NCI-H774 (cell line): ENCODE results near the gene MAP2K2.

Source experiments
- DNase-seq: peaks from one replicate; lab custom pipeline; 2025; lab: John Stamatoyannopoulos, UW

Gene MAP2K2

GRCh38 chr19:4077800-4078684 is 45.9 kb downstream of the MAP2K2 start:
- no peak for DNase-seq

GRCh38 chr19:4077007-4077374 is 46.9 kb downstream of the MAP2K2 start:
- no peak for DNase-seq

GRCh38 chr19:4075373-4075772 is 48.5 kb downstream of the MAP2K2 start:
- no peak for DNase-seq

- DNase-seq, result no peak
Measured at GRCh38 chr19:4071610-4072009, 52.3 kb downstream of the MAP2K2 start.

GRCh38 chr19:4069331-4069959 is 54.5 kb downstream of the MAP2K2 start:
- no peak for DNase-seq

GRCh38 chr19:4068047-4068966 is 55.6 kb downstream of the MAP2K2 start:
- no peak for DNase-seq

GRCh38 chr19:4067396-4068046 is 56.4 kb downstream of the MAP2K2 start:
- DNase-seq, result no peak

GRCh38 chr19:4066682-4067395 is 57.1 kb downstream of the MAP2K2 start, which contains the start of gene ZBTB7A:
TSS of gene ZBTB7A (minus strand) at chr19:4066899. CDS start at chr19:4055232, 11,667 bp downstream.
- peak; percentile 36 for DNase-seq

- no peak for DNase-seq
Measured at GRCh38 chr19:4066176-4066606, 57.7 kb downstream of the MAP2K2 start.

- peak; percentile 94 for DNase-seq
Measured at GRCh38 chr19:4065430-4066175, 58.3 kb downstream of the MAP2K2 start.

- DNase-seq, result no peak
Measured at GRCh38 chr19:4064496-4065260, 59.2 kb downstream of the MAP2K2 start.

GRCh38 chr19:4064149-4064495 is 59.8 kb downstream of the MAP2K2 start:
- no peak for DNase-seq

GRCh38 chr19:4063369-4064148 is 60.4 kb downstream of the MAP2K2 start:
- no peak for DNase-seq

GRCh38 chr19:4062419-4063368 is 61.2 kb downstream of the MAP2K2 start:
- DNase-seq, result no peak

GRCh38 chr19:4061683-4062418 is 62.1 kb downstream of the MAP2K2 start:
- DNase-seq, result peak; percentile 78

GRCh38 chr19:4061178-4061682 is 62.7 kb downstream of the MAP2K2 start:
- peak; percentile 58 for DNase-seq
